Calu3 (cell line): ENCODE measurements around the gene SMIM41. TPM values are rescaled to one million over a fixed set of nuclear protein-coding genes. Genes with fewer than 3 reads are reported as not detected.

Experiments used
- BruUV-seq: library from RNA; stranded (reverse); fragments of 400-500 nt; replicated peaks from 2 replicates; lab custom pipeline; 2021; lab: Mats Ljungman, UMichigan
- CTCF ChIA-PET: fragments of 300-600 bp; sonication (Branson Sonifier 250); formaldehyde crosslinking; loops from one replicate; lab custom pipeline; 2022; ENCODE audit warnings: antibody characterized with exemption; lab: Charles Lee
- DNase-seq: peaks from one replicate; pipeline ENCODE4 v3.0.0; 2022
- H3K27ac Mint-ChIP-seq: one replicate; pipeline ENCODE4 v1.8.0; 2022; ENCODE audit warnings: mixed read lengths; ENCODE audit not compliant: unreplicated experiment
- H3K27me3 Mint-ChIP-seq: one replicate; pipeline ENCODE4 v1.8.0; 2022; ENCODE audit warnings: mixed read lengths; ENCODE audit not compliant: unreplicated experiment
- H3K36me3 Mint-ChIP-seq: one replicate; pipeline ENCODE4 v1.8.0; 2022; ENCODE audit warnings: mild to moderate bottlenecking, moderate library complexity, mixed read lengths; ENCODE audit not compliant: insufficient read depth, unreplicated experiment
- H3K4me1 Mint-ChIP-seq: one replicate; pipeline ENCODE4 v1.8.0; 2022; ENCODE audit warnings: mild to moderate bottlenecking, low read depth, mixed read lengths; ENCODE audit not compliant: unreplicated experiment
- H3K4me3 Mint-ChIP-seq: one replicate; pipeline ENCODE4 v1.8.0; 2022; ENCODE audit warnings: mild to moderate bottlenecking, low read depth, moderate library complexity, mixed read lengths; ENCODE audit not compliant: unreplicated experiment
- H3K9me3 Mint-ChIP-seq: one replicate; pipeline ENCODE4 v1.8.0; 2022; ENCODE audit warnings: low read depth, mixed read lengths; ENCODE audit not compliant: unreplicated experiment
- CTCF ChIP-seq: fragments of 200-600 bp; IDR thresholded peaks from one replicate; pipeline ENCODE4 v1.8.0; 2022; ENCODE audit warnings: antibody characterized with exemption; ENCODE audit not compliant: unreplicated experiment
- intact Hi-C: fragments of 100-400 bp; cut with micrococcal nuclease; formaldehyde crosslinking; loops from one replicate; pipeline ENCODE4 v1.10.0; 2022; ENCODE audit not compliant: unreplicated experiment
- total RNA-seq: library from RNA; stranded (reverse); gene quantifications from 2 replicates; pipeline ENCODE4 v1.2.3, GENCODE V29; 2022

SMIM41 gene
- total RNA-seq, 1 experiment from 2014 or later, result not detected

- BruUV-seq, result TSS peak; percentile 89
- no peak for DNase-seq
- CTCF ChIA-PET, result interaction anchor here (0.6 to 3.1 kb wide), 13 partner anchors 10 to 859 kb away, joined by 3 to 19 read pairs (median 6); partner anchors contain the start of gene EIF4B
- Mint-ChIP-seq H3K9me3 (no peaks in the 10 kb centered on the region), H3K4me1 (peaks cover 64% of the 10 kb centered on the region), H3K27me3 (no peaks in the 10 kb centered on the region), H3K27ac (peak overlapping the region; percentile 100), H3K36me3 (peaks cover 61% of the 10 kb centered on the region), H3K4me3 (peak overlapping the region; percentile 60)
- intact Hi-C loops, result loop anchor here (5.0 to 10.0 kb wide), 2 partner anchors 438 to 735 kb away; no protein-coding TSS in a partner anchor
- TF ChIP-seq CTCF, result no peak
These were observed 67.4 kb downstream of the SMIM41 start for GRCh38 chr12:52146822-52147366.

GRCh38 chr12:52147367-52147963 lies 68.0 kb downstream of the SMIM41 start:
- H3K36me3 Mint-ChIP-seq, result peaks cover 62% of the 10 kb centered on the region
- H3K4me1 Mint-ChIP-seq, result peaks cover 65% of the 10 kb centered on the region
- no peaks in the 10 kb centered on the region for H3K27me3 Mint-ChIP-seq
- DNase-seq, result peak; percentile 96
- H3K4me3 Mint-ChIP-seq, result peak overlapping the region; percentile 60
- TSS peak; percentile 92 for BruUV-seq
- TF ChIP-seq CTCF, result no peak
- CTCF ChIA-PET, result interaction anchor here (0.6 to 3.1 kb wide), 13 partner anchors 9 to 859 kb away, joined by 3 to 19 read pairs (median 6); partner anchors contain the start of gene EIF4B
- intact Hi-C loops, result loop anchor here (5.0 to 10.0 kb wide), 2 partner anchors 437 to 735 kb away; no protein-coding TSS in a partner anchor
- peak overlapping the region; percentile 100 for H3K27ac Mint-ChIP-seq
- no peaks in the 10 kb centered on the region for H3K9me3 Mint-ChIP-seq

GRCh38 chr12:52147964-52148463 lies 68.5 kb downstream of the SMIM41 start:
- intact Hi-C loops, result loop anchor here (5.0 to 10.0 kb wide), 2 partner anchors 437 to 734 kb away; no protein-coding TSS in a partner anchor
- H3K27ac Mint-ChIP-seq, result peak overlapping the region; percentile 100
- H3K4me1 Mint-ChIP-seq, result peaks cover 65% of the 10 kb centered on the region
- no TSS peak for BruUV-seq
- H3K4me3 Mint-ChIP-seq, result no peak overlapping the region
- H3K27me3 Mint-ChIP-seq, result no peaks in the 10 kb centered on the region
- no peak for DNase-seq
- CTCF ChIA-PET, result interaction anchor here (0.8 to 3.1 kb wide), 7 partner anchors 65 to 732 kb away, joined by 3 to 19 read pairs (median 7); no protein-coding TSS in a partner anchor
- H3K9me3 Mint-ChIP-seq, result no peaks in the 10 kb centered on the region
- TF ChIP-seq CTCF, result no peak
- peaks cover 62% of the 10 kb centered on the region for H3K36me3 Mint-ChIP-seq

GRCh38 chr12:52148464-52149181 lies 69.1 kb downstream of the SMIM41 start:
- peak overlapping the region; percentile 100 for H3K27ac Mint-ChIP-seq
- no peaks in the 10 kb centered on the region for H3K9me3 Mint-ChIP-seq
- CTCF ChIA-PET, result interaction anchor here (1.0 to 3.1 kb wide), 5 partner anchors 73 to 731 kb away, joined by 3 to 19 read pairs (median 8); no protein-coding TSS in a partner anchor
- no peak overlapping the region for H3K4me3 Mint-ChIP-seq
- H3K27me3 Mint-ChIP-seq, result no peaks in the 10 kb centered on the region
- H3K36me3 Mint-ChIP-seq, result peaks cover 57% of the 10 kb centered on the region
- TF ChIP-seq CTCF, result no peak
- peak; percentile 94 for DNase-seq
- intact Hi-C loops, result loop anchor here (5.0 to 10.0 kb wide), 2 partner anchors 436 to 734 kb away; no protein-coding TSS in a partner anchor
- H3K4me1 Mint-ChIP-seq, result peaks cover 59% of the 10 kb centered on the region
- no TSS peak for BruUV-seq
